HAP-1 (cell line): ENCODE data around the gene RASD1.

ENCODE experiments used
- DNase-seq, 2 experiments: peaks; one replicate each; pipeline ENCODE4 v3.0.0-alpha.2; 2016 to 2020; ENCODE audit warnings: low spot score in 2 of 2
- H3K27me3 ChIP-seq: fragments of 250-450 bp; sonication (Bioruptor Pico); 2 replicates; pipeline ENCODE4 v1.5.1; 2020; ENCODE audit warnings: low read depth, mild to moderate bottlenecking, moderate library complexity
- H3K36me3 ChIP-seq: fragments of 250-450 bp; sonication (Bioruptor Pico); replicated peaks from 2 replicates; pipeline ENCODE4 v1.5.1; 2020; ENCODE audit warnings: mild to moderate bottlenecking
- H3K4me1 ChIP-seq: fragments of 250-450 bp; sonication (Bioruptor Pico); 2 replicates; pipeline ENCODE4 v1.5.1; 2020; ENCODE audit warnings: mild to moderate bottlenecking
- H3K4me3 ChIP-seq: fragments of 250-450 bp; sonication (Bioruptor Pico); 2 replicates; pipeline ENCODE4 v1.5.1; 2020; ENCODE audit warnings: mild to moderate bottlenecking, moderate library complexity
- H3K9me3 ChIP-seq: fragments of 250-450 bp; sonication (Bioruptor Pico); 2 replicates; pipeline ENCODE4 v1.5.1; 2020; ENCODE audit warnings: mild to moderate bottlenecking, moderate library complexity
- in situ Hi-C: fragments of 300-500 bp; cut with MboI; formaldehyde crosslinking; loops from 3 replicates; pipeline ENCODE4 v1.14.3; 2020; ENCODE audit warnings: low sequenced_read_pairs, inconsistent platforms, mixed read lengths

RASD1 gene

GRCh38 chr17:17535957-17536356 lies 39.8 kb upstream of the RASD1 start:
- Histone ChIP-seq H3K4me1 (peaks cover 14% of the 10 kb centered on the region), H3K4me3 (no peak overlapping the region), H3K27me3 (no peaks in the 10 kb centered on the region), H3K9me3 (no peaks in the 10 kb centered on the region), H3K36me3 (no peaks in the 10 kb centered on the region)
- DNase-seq = no peak
- in situ Hi-C loops = no loop called here

- in situ Hi-C loops = no loop called here
- DNase-seq = no peak
- H3K27me3 ChIP-seq = no peaks in the 10 kb centered on the region
- H3K4me1 ChIP-seq = peaks cover 14% of the 10 kb centered on the region
- no peaks in the 10 kb centered on the region for H3K9me3 ChIP-seq
- H3K36me3 ChIP-seq = no peaks in the 10 kb centered on the region
- H3K4me3 ChIP-seq = no peak overlapping the region
These were observed 37.8 kb upstream of the RASD1 start for GRCh38 chr17:17533901-17534441.

GRCh38 chr17:17532991-17533390 lies 36.8 kb upstream of the RASD1 start:
- H3K9me3 ChIP-seq = no peaks in the 10 kb centered on the region
- H3K4me3 ChIP-seq = no peak overlapping the region
- no peak for DNase-seq
- no peaks in the 10 kb centered on the region for H3K27me3 ChIP-seq
- in situ Hi-C loops = no loop called here
- H3K4me1 ChIP-seq = peaks cover 8% of the 10 kb centered on the region
- H3K36me3 ChIP-seq = no peaks in the 10 kb centered on the region

- Histone ChIP-seq H3K27me3 (no peaks in the 10 kb centered on the region), H3K36me3 (no peaks in the 10 kb centered on the region), H3K9me3 (no peaks in the 10 kb centered on the region), H3K4me3 (no peak overlapping the region), H3K4me1 (peaks cover 8% of the 10 kb centered on the region)
- in situ Hi-C loops = no loop called here
- DNase-seq = no peak
These were observed 35.0 kb upstream of the RASD1 start for GRCh38 chr17:17531156-17531555.

GRCh38 chr17:17528696-17529652 lies 32.8 kb upstream of the RASD1 start:
- H3K9me3 ChIP-seq = no peaks in the 10 kb centered on the region
- in situ Hi-C loops = no loop called here

GRCh38 chr17:17527956-17528500 lies 31.8 kb upstream of the RASD1 start:
- H3K4me3 ChIP-seq = no peak overlapping the region
- H3K9me3 ChIP-seq = no peaks in the 10 kb centered on the region
- H3K4me1 ChIP-seq = peaks cover 4% of the 10 kb centered on the region
- no peak for DNase-seq
- in situ Hi-C loops = no loop called here
- H3K36me3 ChIP-seq = no peaks in the 10 kb centered on the region
- no peaks in the 10 kb centered on the region for H3K27me3 ChIP-seq

More at GRCh38 chr17:17528696-17529652, 32.8 kb upstream of the RASD1 start:
- H3K4me3 ChIP-seq = no peak overlapping the region
- H3K27me3 ChIP-seq = no peaks in the 10 kb centered on the region
- peaks cover 8% of the 10 kb centered on the region for H3K4me1 ChIP-seq
- no peak for DNase-seq
- no peaks in the 10 kb centered on the region for H3K36me3 ChIP-seq

GRCh38 chr17:17527534-17527933 lies 31.3 kb upstream of the RASD1 start:
- in situ Hi-C loops = no loop called here
- Histone ChIP-seq H3K9me3 (no peaks in the 10 kb centered on the region), H3K4me1 (no peaks in the 10 kb centered on the region), H3K4me3 (no peak overlapping the region), H3K36me3 (no peaks in the 10 kb centered on the region), H3K27me3 (no peaks in the 10 kb centered on the region)
- DNase-seq = no peak

GRCh38 chr17:17526369-17526768 lies 30.2 kb upstream of the RASD1 start:
- no peaks in the 10 kb centered on the region for H3K9me3 ChIP-seq
- no peaks in the 10 kb centered on the region for H3K4me1 ChIP-seq
- H3K36me3 ChIP-seq = no peaks in the 10 kb centered on the region
- no peaks in the 10 kb centered on the region for H3K27me3 ChIP-seq
- DNase-seq = no peak
- in situ Hi-C loops = no loop called here
- no peak overlapping the region for H3K4me3 ChIP-seq

GRCh38 chr17:17525956-17526355 lies 29.8 kb upstream of the RASD1 start:
- no peaks in the 10 kb centered on the region for H3K9me3 ChIP-seq
- no peaks in the 10 kb centered on the region for H3K4me1 ChIP-seq
- in situ Hi-C loops = no loop called here
- no peaks in the 10 kb centered on the region for H3K27me3 ChIP-seq
- DNase-seq = no peak
- no peak overlapping the region for H3K4me3 ChIP-seq
- no peaks in the 10 kb centered on the region for H3K36me3 ChIP-seq

GRCh38 chr17:17525311-17525710 lies 29.1 kb upstream of the RASD1 start:
- DNase-seq = no peak
- in situ Hi-C loops = no loop called here
- no peak overlapping the region for H3K4me3 ChIP-seq

GRCh38 chr17:17523731-17524490 lies 27.7 kb upstream of the RASD1 start:
- no peaks in the 10 kb centered on the region for H3K4me1 ChIP-seq
- in situ Hi-C loops = no loop called here
- no peak for DNase-seq

More at GRCh38 chr17:17525311-17525710, 29.1 kb upstream of the RASD1 start:
- Histone ChIP-seq H3K4me1 (no peaks in the 10 kb centered on the region), H3K36me3 (no peaks in the 10 kb centered on the region), H3K9me3 (no peaks in the 10 kb centered on the region), H3K27me3 (no peaks in the 10 kb centered on the region)

GRCh38 chr17:17523001-17523730 lies 27.0 kb upstream of the RASD1 start:
- no peaks in the 10 kb centered on the region for H3K4me1 ChIP-seq
- no peaks in the 10 kb centered on the region for H3K36me3 ChIP-seq
- no peaks in the 10 kb centered on the region for H3K27me3 ChIP-seq
- in situ Hi-C loops = no loop called here
- no peak overlapping the region for H3K4me3 ChIP-seq
- DNase-seq = no peak
- H3K9me3 ChIP-seq = no peaks in the 10 kb centered on the region

More at GRCh38 chr17:17523731-17524490, 27.7 kb upstream of the RASD1 start:
- H3K9me3 ChIP-seq = no peaks in the 10 kb centered on the region
- H3K4me3 ChIP-seq = no peak overlapping the region
- H3K36me3 ChIP-seq = no peaks in the 10 kb centered on the region
- H3K27me3 ChIP-seq = no peaks in the 10 kb centered on the region

- H3K4me1 ChIP-seq = no peaks in the 10 kb centered on the region
- no peaks in the 10 kb centered on the region for H3K9me3 ChIP-seq
- in situ Hi-C loops = no loop called here
- H3K4me3 ChIP-seq = no peak overlapping the region
- DNase-seq = no peak
- H3K36me3 ChIP-seq = no peaks in the 10 kb centered on the region
- no peaks in the 10 kb centered on the region for H3K27me3 ChIP-seq
These were observed 24.5 kb upstream of the RASD1 start for GRCh38 chr17:17520599-17521232.
